Tibial nerve (tissue), 3 donors: ENCODE data around the gene TSHZ2.

Source experiments
- POLR2A ChIP-seq, 2 donors: fragments of 450-650 bp; IDR thresholded peaks; one replicate each; pipeline ENCODE4 v1.6.1; 2017; ENCODE audit warnings: antibody characterized with exemption in 2 of 2, mild to moderate bottlenecking in 2 of 2, moderate library complexity in 2 of 2
- TF ChIP-seq, protein P1 (sequence below), 5 experiments: fragments of 200-600 bp in 3 of 5; fragments of 450-650 bp in 2 of 5; sonication (generic) in 3 of 5; IDR thresholded peaks; one replicate each; pipeline ENCODE4 v1.5.1; 2016 to 2019; ENCODE audit warnings: antibody characterized with exemption in 5 of 5, mild to moderate bottlenecking in 3 of 5, moderate library complexity in 2 of 5

DNA sequence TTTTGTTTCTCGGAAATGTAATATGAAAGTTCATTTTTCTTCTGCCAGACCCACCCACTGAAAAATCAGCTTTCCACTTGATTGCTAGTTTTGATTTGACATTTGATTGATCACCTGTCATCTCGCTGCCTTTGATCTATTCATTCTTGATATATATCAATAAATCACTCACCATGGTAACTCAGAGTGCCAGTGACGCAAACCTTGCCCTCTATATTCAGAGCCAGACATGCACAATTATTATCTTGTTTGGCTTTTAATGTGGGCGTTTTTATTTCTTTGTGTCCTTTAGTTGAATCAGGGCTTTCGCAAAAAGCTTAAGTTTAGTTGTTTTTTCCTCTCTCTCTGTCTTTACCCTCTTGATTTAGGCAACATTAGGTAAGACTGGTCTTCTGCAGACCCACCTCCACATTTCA lies 2.0 kb downstream of the TSHZ2 start:
- TF ChIP-seq, protein P1, sequence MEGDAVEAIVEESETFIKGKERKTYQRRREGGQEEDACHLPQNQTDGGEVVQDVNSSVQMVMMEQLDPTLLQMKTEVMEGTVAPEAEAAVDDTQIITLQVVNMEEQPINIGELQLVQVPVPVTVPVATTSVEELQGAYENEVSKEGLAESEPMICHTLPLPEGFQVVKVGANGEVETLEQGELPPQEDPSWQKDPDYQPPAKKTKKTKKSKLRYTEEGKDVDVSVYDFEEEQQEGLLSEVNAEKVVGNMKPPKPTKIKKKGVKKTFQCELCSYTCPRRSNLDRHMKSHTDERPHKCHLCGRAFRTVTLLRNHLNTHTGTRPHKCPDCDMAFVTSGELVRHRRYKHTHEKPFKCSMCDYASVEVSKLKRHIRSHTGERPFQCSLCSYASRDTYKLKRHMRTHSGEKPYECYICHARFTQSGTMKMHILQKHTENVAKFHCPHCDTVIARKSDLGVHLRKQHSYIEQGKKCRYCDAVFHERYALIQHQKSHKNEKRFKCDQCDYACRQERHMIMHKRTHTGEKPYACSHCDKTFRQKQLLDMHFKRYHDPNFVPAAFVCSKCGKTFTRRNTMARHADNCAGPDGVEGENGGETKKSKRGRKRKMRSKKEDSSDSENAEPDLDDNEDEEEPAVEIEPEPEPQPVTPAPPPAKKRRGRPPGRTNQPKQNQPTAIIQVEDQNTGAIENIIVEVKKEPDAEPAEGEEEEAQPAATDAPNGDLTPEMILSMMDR (IDR thresholded peaks at IDR 0.05): no peak
- TF ChIP-seq POLR2A (IDR thresholded peaks at IDR 0.05): no peak
